Stimulated activated CD8-positive, alpha-beta memory T cell treated with anti-CD3 and anti-CD28 coated beads, Interleukin-4, amount 100 ng/mL, for 48 hours (primary cell): ENCODE measurements around the gene RICTOR.

Source experiments
- DNase-seq: peaks from one replicate; pipeline ENCODE4 v3.0.0-alpha.2; 2020

RICTOR gene

DNA sequence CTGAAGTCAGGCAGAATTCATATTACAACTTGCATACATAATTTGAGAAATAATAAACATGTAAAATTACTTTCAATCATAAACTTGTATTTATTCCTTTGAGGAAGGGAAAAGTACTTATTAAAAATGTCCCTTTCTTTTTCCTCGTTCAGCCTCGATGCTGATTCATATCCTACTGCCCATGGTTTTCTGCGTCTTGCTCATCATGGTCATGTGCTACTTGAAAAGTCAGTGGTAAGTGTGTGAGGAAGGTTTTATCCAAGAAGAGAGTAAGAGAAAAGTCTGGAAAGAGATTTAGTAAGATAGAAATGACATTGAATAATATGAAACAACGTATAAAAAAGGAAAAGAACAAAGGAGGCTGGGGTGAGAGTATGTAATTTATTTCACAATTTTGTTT, 142.5 kb downstream of the RICTOR start:
- no peak for DNase-seq

GRCh38 chr5:38929838-38930237, 144.4 kb downstream of the RICTOR start:
- no peak for DNase-seq

DNA sequence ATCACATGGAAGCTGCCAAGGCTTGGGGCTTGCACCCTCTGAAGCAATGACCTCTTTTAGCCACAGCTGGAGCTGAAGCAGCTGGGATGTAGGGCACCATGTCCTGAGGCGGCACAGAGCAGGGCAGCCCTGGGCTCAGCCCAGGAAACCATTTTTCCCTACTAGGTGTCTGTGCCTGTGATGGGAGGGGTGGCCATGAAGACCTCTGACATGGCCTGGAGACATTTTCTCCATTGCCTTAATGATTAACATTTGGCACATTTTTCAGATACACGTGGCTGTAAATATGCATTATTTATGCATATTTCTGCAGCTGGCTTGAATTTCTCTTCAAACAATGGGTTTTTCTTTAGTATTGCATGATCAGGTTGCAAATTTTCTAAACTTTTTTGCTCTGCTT, 146.7 kb downstream of the RICTOR start:
- DNase-seq, result no peak

GRCh38 chr5:38926121-38926520, 148.1 kb downstream of the RICTOR start:
- no peak for DNase-seq

GRCh38 chr5:38925154-38925925, 148.9 kb downstream of the RICTOR start:
- no peak for DNase-seq

DNA sequence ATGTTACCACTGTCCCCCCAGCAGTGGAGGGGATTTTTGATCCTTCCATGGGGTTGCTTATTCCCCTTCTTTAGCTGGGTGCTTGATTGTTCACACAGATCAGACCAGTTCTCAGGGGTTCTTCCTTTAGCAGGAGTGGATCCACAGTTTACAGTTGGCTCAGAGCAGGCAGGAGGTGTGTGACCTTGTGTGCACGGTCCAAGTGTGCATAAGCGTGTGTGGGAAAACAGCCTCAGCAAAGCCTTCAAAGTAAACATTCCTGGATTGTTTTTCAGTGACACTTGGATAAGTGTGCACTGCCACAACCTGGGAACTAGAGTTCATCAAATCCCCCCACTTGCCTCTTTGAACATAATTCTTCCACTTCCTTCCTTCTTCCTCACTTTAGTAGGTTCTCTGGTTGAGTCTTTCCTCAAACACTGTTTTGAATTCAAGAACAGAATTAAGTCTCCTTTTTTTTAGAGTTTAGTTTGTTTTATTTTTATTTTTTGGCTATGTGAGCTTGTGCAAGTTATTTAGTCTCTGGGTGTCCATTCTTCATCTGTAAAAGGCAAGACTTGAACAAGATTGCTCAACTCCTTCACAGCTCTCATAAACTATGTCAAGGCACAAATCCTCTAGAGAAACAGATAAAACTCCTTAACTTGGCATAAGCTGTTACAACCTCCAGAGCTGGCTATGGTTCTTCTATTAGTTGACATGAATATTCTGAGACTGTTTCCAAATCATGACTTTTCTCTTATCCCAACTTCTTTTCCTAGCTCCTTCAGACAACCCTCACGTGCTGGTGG, 150.3 kb downstream of the RICTOR start:
- DNase-seq, result no peak

DNA sequence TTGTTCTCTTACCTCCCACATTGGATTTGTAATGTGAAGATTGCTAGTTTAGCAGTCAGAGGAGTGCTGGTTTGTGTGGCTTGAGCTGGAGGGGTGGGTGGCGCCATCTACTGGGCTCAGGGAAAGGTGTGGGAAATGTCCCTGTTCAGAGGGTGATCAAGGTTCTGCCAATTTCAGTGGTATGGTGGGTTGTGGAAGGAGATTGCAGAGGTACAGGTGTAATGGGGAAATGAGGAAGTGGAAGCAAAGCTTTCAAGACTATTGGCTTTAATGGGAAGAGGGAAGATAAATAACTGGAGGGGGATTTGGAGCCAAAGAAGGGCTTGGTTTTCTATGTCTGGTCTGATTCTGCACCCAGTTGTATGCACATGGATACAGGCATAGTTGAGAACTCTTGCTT, 152.0 kb downstream of the RICTOR start:
- peak; percentile 62 for DNase-seq

GRCh38 chr5:38921174-38921573, 153.0 kb downstream of the RICTOR start:
- no peak for DNase-seq

DNA sequence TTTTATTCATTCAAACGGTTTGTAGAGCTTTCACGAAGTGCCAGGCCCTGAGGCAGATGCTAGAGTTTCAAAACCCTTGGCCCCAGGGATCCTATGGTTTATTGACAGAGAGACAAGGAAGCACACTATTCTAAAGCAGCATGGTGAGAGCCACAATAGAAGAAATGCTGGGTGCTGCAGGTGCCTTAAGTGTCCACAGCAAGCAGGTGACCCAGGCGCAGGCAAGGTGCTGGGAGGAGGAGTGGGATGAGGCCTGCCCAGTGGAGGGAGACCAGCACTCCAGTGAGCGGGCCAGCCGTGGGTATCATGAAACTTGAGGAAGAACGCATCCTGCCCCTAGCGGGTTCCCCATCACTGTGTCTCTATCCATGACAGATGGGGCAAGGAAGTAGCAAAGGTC, 157.4 kb downstream of the RICTOR start:
- no peak for DNase-seq

GRCh38 chr5:38913714-38914113, 160.5 kb downstream of the RICTOR start:
- no peak for DNase-seq

GRCh38 chr5:38911933-38912332, 162.3 kb downstream of the RICTOR start:
- DNase-seq, result no peak

GRCh38 chr5:38906503-38906902, 167.7 kb downstream of the RICTOR start:
- no peak for DNase-seq

GRCh38 chr5:38905516-38905915, 168.7 kb downstream of the RICTOR start:
- DNase-seq, result no peak

DNA sequence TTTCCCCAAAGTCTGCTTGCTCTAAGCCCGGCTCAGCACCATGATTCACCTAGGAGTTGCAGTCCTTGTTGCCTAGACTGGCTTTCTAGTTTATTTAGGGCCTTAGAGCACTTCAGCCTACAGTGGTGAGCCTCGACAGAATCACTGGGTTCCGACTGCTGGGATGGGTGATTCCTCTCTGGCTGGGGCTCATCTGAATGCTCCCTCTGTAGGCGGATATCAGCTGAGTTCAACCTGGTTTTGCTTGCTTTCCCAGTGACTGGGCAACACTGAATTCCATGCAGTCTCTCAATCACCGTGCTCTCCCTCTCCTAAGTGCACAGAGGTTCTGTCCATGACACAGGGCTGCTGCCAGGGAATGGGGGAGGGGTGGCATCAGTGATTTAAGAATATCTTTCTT, 174.3 kb downstream of the RICTOR start:
- DNase-seq, result no peak

DNA sequence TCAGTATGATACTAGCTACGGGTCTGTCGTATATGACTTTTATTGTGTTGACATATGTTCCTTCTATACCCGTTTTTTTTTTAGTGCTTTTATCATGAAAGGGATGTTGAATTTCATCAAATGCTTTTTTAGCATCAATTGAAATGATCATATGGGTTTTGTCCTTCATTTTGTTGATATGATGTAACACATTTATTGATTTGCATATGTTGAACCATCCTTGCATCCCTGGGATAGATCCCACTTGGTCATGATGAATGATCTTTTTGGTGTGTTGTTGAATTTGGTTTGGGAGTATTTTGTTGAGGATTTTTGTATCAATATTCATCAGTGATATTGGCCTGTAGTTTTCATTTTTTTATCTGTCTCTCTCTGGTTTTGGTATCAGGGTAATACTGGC, 177.4 kb downstream of the RICTOR start:
- DNase-seq, result no peak

- DNase-seq, result no peak
Observed at GRCh38 chr5:38892363-38892762, 181.8 kb downstream of the RICTOR start.

DNA sequence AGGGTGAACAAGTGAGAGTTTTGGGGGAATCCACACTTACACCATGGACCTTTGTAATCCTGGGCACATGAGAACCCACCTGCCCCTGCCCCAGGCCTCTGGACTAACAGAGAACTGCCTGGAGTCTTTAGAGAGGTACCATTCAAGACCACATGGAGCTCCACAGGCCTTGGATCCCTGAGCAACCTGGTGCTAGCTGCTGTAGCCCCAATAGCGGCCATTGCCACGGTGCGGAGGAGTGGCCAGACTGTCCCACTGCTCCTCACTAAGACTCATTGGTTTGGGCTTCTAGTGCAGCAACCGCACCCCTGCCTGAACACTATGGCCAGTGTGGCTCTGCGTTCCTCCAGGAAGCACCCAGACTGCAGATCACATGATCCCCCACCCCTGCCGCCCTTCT, 182.6 kb downstream of the RICTOR start:
- no peak for DNase-seq

- no peak for DNase-seq
Observed at GRCh38 chr5:38889424-38889823, 184.8 kb downstream of the RICTOR start.

DNA sequence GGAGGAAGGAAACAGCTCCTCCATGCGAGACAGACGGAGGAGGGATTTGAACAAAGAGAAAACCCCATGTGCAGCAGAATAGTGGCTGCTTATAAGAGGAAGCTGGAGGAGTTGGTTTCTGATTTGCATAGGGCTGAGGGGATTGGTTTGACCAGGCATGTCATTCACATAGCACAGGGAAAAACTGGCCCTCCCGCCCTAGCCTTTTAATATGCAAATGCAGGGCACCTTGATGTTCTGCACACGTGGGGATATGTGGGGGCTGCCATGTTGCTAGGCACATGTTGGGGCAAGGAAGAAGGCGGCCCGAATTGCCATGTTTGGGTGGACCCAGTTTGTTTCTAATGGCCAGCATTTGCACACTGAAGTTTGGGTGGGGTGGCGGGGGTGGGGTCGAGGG, 186.2 kb downstream of the RICTOR start:
- DNase-seq, result no peak
